ENCODE data around the gene COA8.

- TF ChIP-seq POLR2A (IDR thresholded peaks at IDR 0.05; ENCODE audit: low read depth, low read length) (no peak), POLR2AphosphoS5 (IDR thresholded peaks at IDR 0.05; ENCODE audit: low read depth, low read length) (no peak)
These were observed 35.0 kb downstream of the COA8 start for GRCh38 chr14:103597623-103598377.
